GM18499 (cell line): ENCODE measurements around the gene GALNT9.
"Not testable (repeated sequence)": the region's sequence is repeated elsewhere in the genome, so short reads cannot be mapped to it uniquely, and the experiment has no call there.

Experiments
- ATAC-seq: cut with Tn5 transposase; IDR thresholded peaks from one replicate; pipeline ENCODE4 v1.9.1; 2021; ENCODE audit warnings: moderate number of reproducible peaks; ENCODE audit not compliant: insufficient read depth, unreplicated experiment

Gene GALNT9

DNA sequence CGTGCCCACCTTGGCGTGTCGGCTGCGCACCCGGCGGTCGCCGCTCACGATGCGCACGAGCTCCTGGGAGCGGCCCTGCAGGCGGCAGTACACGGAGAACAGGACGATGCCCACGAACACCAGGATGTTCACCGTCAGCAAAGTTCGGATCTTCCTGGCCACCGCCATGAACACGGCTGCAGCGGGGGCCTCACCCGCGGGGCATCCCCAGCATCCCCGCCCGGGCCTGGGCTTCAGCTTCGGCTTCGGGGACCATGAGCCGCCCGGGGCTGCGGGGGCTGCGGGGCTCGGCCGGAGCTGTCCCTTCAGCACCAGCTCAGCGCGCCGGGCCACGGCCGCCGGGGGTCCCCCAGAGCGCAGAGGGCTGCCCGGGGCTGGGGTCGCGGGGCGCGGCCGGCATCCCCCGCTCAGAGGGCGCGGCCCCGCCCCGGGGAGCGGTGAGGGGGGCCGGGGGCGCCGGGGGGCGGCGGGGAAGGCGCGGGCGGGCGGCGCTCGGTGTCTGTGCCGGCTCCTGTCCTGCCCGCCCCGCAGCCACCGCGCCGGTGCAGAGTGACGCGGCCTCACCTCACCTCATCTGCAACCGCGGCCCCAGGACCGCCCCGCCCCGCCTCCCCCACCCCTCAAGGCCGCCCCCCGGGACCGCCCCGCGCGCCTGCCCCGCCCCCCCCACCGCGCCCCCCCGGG lies at the start of gene GALNT9:
Gene GALNT9, minus strand, starts transcription at position 554 of the 684 bp plus-strand sequence. Its CDS starts 386 bp downstream, at position 168.
- ATAC-seq = no peak

- ATAC-seq = not testable (repeated sequence)
Measured at GRCh38 chr12:132379057-132379456, 49.7 kb upstream of the GALNT9 start.

DNA sequence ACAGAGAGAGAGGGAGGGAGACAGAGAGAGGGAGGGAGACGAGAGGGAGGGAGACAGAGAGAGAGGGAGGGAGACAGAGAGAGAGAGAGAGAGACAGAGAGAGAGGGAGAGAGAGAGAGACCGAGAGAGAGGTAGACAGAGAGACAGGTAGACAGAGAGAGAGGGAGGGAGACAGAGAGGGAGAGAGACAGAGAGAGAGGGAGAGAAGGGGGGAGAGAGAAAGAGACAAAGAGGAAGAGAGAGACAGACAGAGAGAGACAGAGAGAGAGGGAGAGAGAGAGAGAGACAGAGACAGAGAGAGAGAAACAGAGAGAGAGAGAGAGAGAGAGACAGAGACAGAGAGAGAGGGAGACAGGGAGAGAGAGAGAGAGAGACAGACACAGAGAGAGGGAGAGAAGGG lies 47.8 kb upstream of the GALNT9 start:
- no peak for ATAC-seq

DNA sequence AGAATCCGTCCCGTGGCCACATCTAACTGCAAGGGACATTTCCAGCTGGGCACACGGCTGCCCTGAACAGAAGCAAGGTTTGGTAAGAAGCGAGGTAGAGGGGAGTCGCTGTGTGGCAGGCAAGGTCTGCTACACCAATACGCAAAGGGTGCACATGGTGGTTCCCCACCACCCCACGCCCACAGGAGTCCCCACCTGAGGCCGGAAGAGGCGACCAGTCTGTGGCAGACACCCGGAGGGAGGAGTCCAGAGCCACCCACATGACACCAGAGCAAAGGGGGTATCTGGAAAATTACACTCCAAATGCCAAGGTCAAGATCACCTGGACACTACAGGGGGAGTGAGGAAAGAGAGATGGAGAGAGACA lies 47.1 kb upstream of the GALNT9 start:
- no peak for ATAC-seq

DNA sequence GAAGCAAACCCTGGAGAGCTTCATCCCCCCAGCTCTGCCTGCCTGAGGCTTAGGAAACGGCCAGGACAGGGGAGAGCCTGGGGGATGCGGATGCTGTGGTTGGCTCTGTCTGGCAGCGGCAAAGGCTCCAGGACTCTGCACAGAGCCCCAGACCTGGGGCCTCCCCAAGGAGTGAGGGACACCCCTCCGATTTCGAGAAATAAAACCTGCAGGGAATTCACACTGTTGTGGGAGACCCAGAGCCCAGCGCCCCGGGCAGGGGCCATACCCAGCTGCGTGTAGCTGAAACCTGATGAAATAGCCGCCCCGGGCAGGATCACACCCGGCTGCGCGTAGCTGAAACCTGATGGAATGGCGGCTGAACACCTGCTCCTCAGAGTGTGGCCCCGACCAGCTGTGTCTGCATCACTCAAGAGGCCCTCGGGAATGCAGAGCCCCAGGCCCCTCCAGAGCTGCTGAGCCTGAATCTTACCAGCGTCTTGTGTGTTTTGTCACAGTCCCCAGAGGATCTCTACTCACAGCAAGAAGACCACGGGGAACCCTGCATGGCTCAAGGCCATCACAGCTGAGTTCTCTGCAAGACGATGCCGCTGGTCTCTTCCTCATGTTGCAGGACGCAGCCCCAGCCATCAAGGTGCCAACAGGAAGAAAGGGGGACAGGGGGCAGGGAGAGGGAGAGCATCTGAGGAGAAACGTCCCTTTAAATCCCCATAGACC lies 46.5 kb upstream of the GALNT9 start:
- no peak for ATAC-seq

GRCh38 chr12:132374612-132375445 lies 45.4 kb upstream of the GALNT9 start:
- no peak for ATAC-seq

- ATAC-seq = no peak
Measured at GRCh38 chr12:132373901-132374611, 44.7 kb upstream of the GALNT9 start.

GRCh38 chr12:132367852-132368251 lies 38.5 kb upstream of the GALNT9 start:
- no peak for ATAC-seq

DNA sequence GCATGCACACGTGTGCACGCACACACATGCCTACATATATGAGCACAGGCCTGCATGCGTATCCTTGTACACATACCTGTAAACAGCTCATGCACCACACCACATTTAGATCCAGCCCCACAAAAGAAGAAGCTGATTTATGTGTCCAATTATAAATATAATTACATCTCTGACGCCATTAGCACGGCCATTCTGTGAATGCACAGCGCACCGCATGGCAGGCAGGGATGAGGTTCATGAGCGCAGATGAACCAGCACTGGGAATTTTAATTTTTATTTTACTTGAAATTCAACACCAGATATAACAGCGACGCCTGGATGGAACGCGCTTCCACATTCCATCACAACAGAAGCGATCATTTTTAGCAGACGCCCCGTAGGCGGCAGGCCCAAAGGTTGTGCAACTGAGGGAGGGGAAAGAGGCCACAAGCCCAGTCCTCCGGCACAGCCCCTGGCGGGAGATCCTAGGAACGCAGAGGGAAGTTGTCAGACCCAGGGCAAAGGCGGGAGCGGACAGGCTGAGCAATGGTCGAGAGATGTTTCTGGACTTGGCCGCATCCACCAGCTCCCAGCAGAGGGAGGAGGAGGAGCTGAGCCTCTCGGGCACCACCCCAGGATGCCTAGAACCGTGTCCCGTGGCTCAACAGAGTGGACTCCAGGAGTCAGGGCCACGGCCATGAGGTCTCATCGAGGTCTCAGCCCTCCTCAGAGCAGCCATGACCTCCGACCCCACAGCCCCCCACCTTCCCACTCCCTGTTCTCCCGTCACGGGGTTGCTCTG lies 37.9 kb upstream of the GALNT9 start:
- ATAC-seq = no peak

DNA sequence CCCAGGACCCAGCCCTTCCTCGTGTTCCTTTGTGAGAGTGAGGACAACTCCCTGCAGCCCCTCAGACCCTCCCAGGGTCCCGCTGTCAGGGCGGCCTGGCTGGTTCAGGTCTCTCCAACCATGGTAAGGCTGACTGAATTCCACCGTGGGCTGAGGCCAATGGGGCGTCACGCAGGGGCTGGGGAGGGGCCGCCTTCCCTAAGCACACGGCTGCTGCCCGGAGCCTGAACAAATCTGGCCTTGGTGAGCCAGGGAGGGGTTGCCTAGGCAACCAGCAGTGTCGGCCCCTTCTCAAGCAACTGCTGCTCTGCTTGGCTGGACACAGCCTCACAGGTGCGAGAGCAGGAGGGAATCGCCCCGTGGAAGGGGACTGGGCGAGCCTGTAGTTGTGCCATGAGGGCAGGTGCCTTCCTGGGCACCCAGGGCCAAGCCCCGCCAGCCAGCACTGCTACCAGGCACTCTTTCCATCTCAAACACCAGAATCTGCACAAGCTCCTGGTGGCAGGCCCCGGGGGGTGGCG lies 37.0 kb upstream of the GALNT9 start:
- ATAC-seq = no peak

DNA sequence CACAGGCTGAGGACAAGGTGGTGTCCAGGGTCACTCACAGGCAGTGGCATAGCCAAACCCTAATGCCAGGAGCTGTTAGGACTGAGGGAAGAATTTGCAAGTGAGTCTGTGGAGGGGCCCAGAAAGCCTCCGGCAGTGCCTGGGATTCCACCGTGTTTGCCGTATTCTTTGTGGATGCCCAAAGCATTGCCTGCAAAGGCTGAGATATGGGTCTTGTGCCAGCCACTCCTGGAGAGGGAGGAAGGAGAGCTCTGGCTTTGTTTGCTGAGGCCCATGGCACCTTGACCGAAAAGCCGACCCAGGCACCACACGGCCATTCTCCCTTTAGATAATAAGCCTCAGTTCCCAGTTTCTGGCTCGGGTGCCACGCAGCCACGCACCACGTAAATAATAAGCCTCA lies 35.8 kb upstream of the GALNT9 start:
- no peak for ATAC-seq

- no peak for ATAC-seq
Measured at GRCh38 chr12:132364348-132364902, 35.0 kb upstream of the GALNT9 start.

GRCh38 chr12:132363661-132364347 lies 34.4 kb upstream of the GALNT9 start:
- ATAC-seq = no peak

DNA sequence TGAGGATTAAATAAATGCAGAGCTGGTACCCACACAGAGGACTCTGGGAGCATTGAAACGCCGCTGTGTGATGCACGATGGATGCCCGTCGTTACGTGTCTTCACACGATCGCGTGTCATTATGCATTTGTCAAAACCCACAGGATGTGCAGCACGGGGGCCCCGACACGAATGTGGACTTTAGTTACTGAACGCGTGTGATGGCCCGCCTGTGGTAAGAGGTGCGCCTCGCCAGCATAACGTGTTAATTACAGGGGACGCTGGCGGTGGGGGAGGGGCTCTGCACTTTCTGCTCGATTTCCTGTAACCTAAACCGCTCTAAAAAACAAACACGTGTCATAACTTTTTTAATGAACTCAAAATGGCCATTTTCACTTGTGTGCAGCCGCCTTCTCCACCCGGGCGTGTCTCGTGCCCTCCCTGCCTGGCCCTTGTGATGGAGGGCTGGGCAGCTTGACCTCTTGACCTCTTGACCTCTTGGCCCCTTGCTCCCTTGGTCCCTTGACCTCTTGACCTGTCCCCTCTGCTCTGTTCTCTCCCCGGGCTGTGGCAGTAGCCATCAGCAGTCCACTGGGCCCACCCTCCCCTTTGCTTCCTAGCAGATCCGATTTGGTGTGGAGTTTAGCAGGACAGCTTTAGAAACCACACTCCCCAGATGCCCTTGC lies 33.7 kb upstream of the GALNT9 start:
- no peak for ATAC-seq

DNA sequence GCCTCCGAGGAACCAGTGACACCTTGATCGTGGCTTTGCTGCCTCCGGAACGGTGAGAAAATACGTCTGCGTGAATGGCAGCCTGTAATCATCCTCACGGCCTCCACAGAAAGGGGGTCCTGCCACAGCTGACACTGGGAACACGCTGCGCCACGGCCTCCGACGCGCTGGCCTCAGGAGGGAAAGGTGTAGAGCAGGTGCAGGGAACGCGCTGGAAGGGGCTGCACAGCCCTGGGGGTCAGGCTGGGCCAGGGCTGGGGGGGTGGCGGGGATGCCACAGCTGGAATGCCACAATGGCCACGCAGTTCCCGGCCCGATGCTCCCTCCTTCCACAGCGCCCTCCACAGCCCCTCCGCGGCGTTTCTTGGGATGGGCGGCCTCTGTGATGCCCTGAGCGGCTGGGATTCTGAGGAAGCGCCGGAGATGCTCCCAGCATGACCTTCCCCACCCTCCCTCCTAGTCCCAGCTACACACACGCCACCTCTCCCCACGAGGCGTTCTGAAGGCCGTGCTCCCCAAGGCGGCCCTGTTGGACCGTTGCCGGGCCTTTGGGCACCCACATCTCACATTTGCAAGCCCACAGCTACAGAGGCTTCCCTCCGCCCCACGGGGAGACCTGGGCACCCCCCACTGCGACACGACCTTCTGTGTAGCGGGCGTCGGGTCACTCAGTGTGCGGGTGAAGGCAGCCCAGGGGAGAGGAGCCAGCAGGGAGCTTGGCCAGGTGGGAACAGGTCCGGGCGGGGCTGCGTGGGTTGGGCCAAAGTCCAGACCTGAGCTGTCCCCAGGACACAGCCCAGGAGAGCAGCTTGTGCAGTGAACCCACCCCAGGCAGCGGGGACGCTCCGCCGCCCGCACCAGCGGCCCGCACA lies 31.8 kb upstream of the GALNT9 start:
- no peak for ATAC-seq

GRCh38 chr12:132360410-132360809 lies 31.0 kb upstream of the GALNT9 start:
- ATAC-seq = no peak

- no peak for ATAC-seq
Measured at GRCh38 chr12:132359971-132360370, 30.6 kb upstream of the GALNT9 start.
